AG08395 (cell line): ENCODE data around the gene SAPCD2.
A peak's percentile ranks its signal among the peaks of the same experiment; 100 is the strongest.

Experiments used
- DNase-seq: peaks from one replicate; pipeline ENCODE4 v3.0.0; 2012; ENCODE audit warnings: mixed read lengths, low spot score

The SAPCD2 gene

GRCh38 chr9:137107312-137107921 is 37.1 kb upstream of the SAPCD2 start:
- no peak for DNase-seq

DNA sequence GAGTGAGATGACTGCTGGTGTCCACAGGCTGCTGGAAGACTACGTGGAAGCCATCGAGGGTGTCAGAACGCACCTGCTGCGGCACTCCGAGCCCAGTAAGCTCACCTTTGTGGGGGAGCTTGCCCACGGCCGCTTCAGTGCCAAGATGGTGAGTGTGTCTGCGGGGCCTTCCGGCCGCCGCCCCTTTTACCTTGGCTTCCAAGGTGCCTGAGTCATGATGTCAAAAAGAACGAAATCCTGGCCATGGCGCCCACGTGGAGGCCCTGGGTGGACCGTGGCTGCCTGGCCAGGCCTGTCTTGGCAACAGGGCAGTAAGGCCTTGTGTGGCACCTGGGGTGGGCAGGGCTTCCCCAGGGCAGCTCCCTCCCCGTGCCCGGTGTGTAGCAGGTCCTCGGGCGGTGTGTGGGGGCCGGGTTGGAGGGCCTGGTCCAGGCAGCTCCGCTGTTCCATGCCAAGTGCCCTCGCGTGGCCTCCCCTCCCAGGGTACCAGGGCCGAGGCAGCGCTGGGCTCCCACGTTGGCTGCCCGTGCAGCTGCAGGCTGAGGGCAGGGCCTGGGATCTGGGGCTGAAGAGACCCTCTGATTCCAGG is 36.4 kb upstream of the SAPCD2 start:
- DNase-seq, result no peak

DNA sequence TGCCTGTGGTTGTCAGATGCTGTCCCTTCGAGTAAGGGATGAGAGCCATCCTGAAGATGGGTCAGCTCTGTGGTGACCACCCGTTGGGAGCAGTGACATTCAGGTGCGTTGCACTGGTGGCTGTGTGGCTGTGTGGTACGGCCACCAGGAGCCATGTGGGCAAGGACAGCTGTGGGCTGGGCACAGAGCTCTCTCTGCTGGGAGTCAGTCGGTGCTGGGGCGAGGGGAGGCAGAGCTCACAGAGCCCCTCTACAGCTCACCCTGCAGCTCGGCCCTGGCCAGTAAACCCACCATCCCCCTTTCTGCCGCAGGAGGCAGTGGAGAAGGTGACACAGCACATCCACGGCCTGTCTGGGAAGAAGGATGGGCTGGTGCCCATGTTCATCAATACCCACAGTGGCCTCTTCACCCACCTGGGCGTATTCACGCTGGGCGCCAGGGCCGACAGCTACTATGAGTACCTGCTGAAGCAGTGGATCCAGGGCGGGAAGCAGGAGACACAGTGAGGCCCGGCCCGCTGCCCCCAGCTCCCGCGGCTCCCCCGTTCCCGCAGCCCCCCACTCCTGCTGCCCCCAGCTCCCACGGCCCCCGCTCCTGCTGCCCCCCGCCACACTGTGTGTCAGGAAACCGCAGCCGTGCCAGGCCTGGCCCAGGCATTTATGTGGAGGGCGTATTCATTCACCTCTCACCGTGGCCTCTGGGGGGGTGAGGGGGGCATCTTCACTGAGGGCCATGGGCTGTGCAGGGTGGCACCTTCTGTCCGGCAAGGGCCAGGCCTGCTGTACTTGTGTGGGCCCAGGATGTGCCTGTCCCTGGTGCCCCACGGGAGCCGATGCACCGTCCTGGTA is 35.7 kb upstream of the SAPCD2 start:
- DNase-seq, result no peak

- DNase-seq, result no peak
Measured at GRCh38 chr9:137103206-137103999, 33.0 kb upstream of the SAPCD2 start.

GRCh38 chr9:137099231-137099630 is 28.9 kb upstream of the SAPCD2 start:
- DNase-seq, result no peak

- no peak for DNase-seq
Measured at GRCh38 chr9:137097761-137098462, 27.6 kb upstream of the SAPCD2 start.

- no peak for DNase-seq
Measured at GRCh38 chr9:137096785-137097546, 26.6 kb upstream of the SAPCD2 start.

DNA sequence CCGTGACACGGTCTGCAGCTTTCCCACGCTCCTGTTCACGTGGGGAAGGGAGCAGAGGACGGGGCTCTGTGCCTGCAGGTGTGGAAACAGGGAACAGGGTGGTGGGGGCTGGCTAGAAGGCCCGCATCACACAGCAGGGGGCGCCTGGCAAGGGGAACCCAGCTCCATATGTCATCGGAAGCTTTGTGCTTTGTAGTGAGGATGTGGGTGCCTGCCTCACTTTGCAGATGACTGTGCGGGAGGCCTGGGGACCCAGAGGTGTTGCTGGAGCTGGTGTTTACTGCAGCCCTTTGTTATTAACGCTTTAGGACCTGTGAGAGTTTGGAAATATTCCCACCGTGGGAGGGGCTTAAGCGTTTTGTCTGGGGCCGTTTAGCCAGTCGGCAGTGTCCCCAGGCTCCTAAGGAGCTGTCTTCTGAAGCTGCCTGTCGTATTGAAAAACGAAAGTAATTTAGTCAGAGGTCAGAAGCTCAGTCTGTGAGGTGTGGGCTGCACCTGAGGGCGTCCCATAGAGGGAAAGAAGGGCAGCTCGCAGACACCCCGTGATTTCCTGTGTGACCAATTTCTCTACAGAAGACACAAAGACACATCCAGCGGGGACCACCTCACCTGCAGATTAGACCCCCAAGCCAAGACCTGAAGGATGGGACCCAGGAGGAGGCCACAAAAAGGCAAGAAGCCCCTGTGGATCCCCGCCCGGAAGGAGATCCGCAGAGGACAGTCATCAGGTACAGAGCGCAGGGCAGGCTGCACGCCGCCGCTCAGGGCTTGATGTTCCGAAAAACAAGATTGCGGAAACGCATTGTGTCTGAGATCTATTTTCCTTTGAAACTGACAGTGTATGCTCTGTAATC is 25.5 kb upstream of the SAPCD2 start:
- DNase-seq, result no peak

GRCh38 chr9:137089232-137089947 is 19.0 kb upstream of the SAPCD2 start:
- no peak for DNase-seq

GRCh38 chr9:137088121-137088520 is 17.8 kb upstream of the SAPCD2 start:
- DNase-seq, result no peak

DNA sequence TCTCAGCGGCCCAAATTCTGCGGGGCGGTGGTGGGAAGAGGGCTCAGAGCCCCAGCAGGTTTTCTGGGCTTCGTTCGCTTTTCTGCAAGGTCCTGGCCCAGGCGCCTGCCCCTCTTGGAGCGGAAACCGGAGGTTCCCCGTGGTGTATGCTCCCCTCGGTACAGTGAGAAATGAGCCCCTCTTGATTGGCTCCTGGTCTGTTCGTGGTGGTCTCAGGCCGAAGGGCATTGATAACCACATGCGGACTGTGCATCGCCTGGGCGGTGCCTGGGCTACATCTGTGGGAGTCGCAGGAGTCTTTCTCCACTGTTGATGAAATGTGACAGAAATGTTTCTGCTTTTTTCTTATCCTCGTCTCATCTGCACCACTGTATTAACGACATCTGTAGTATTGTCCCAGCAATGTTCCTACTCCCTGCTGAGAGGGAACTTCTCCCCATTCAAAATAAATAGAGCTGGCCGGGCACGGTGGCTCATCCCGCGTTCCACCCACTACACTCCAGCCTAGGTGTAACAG is 17.1 kb upstream of the SAPCD2 start:
- no peak for DNase-seq

DNA sequence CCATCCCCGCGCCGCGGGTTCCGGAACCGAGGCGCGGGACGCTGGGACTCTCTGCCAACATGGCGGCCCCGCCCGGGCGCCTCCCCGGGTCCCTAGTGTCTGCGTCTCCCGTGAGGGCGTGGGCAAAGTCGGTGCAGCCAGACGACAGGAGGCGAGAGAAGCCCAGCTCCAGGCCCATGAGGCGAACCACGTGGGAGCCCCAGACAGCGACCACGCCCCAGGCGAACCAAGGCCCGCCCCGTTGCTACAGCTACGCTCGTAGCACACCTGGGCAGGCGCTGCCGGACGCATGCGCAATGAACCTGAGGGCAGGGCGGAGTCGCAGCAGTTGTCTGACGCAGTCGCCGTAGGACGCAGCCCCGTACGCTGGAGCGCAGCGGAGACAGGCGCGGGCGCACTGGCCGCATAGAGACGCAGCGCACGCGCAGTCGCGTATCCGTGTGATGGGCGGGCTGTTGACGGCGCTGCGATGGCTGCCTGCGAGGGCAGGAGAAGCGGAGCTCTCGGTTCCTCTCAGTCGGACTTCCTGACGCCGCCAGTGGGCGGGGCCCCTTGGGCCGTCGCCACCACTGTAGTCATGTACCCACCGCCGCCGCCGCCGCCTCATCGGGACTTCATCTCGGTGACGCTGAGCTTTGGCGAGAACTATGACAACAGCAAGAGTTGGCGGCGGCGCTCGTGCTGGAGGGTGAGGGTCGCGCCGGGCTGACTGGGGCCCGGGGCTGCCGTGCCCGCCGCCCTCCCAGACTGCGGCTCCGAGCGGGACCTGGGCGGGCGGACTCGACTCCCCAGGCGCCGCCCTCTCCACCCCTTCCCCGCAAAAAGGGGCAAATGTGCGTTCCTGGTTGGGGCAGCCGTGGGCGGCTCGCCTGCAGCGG is 16.4 kb upstream of the SAPCD2 start, which contains the start of gene MAN1B1:
TSS of gene MAN1B1 (plus strand) at position 455 of the 878 bp plus-strand sequence. CDS start at position 470, 15 bp downstream.
- DNase-seq, result peak; percentile 99

DNA sequence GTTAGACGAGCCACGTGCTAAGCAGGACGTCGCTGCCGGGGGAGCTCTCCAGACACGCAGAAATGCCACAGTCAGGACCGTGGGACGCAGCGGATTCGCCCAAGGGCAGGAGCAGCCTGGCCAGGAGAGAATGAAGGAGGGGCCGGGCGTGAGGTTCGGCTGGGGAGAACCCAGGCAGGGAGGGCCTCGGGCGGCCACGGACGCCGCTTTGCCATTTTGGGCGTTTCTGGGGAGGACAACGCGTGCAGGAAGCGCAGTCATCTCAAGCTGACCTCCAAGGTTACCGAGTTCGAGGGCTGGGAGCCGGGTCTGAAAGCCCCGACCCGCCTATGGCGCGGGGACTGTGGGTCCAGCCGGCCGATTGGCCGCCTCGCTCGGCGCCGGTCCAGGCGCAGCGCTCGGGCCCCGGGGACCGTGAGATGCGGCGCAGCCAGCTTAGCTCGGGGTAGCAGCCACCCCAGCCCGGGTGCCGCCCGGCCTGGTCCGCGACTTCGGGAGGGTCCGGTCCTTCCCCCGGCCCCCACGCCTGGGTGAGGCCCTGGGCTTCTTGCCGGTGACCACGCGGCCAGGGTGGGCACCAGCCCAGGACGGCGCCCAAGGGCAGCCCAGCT is 15.7 kb upstream of the SAPCD2 start:
- DNase-seq, result peak; percentile 44

- no peak for DNase-seq
Measured at GRCh38 chr9:137084526-137084925, 14.2 kb upstream of the SAPCD2 start.

- peak; percentile 89 for DNase-seq
Measured at GRCh38 chr9:137083394-137084004, 13.1 kb upstream of the SAPCD2 start.

DNA sequence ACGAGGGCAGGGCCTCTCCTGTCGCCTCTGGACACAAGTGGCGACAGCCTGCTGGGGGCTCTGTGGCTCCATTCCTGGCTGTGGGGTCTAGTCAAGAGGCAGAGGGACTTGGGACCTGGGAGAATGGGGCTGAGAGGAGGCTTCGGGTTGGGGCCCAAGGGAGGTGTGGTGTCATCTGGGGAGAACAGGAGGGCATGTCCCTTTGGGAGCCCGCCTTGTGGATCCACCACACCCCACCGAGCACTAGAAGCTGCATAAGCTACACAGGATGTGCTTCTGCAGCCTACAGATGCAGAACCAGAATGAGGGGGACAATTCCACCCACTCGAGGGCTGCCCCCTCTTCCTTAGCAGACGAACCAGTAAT is 12.6 kb upstream of the SAPCD2 start:
- DNase-seq, result no peak
